NOMO-1 treated with dmso at 0.1 percent for 144 hours (cell line): Measurements from ENCODE around the gene SPATA31D1.

Experiments
- DNase-seq: peaks from one replicate; lab custom pipeline; 2025; ENCODE audit not compliant: unreplicated experiment; lab: John Stamatoyannopoulos, UW

Gene SPATA31D1

GRCh38 chr9:82021198-82021597, 32.6 kb downstream of the SPATA31D1 start:
- no peak for DNase-seq

- DNase-seq: no peak
These were observed 33.5 kb downstream of the SPATA31D1 start for GRCh38 chr9:82022121-82022520.

GRCh38 chr9:82024908-82025307, 36.3 kb downstream of the SPATA31D1 start:
- DNase-seq: no peak

GRCh38 chr9:82031538-82032280, 43.1 kb downstream of the SPATA31D1 start:
- DNase-seq: no peak

GRCh38 chr9:82034956-82035731, 46.6 kb downstream of the SPATA31D1 start:
- no peak for DNase-seq

- no peak for DNase-seq
These were observed 47.5 kb downstream of the SPATA31D1 start for GRCh38 chr9:82036086-82036485.

GRCh38 chr9:82037126-82037525, 48.6 kb downstream of the SPATA31D1 start:
- DNase-seq: no peak

- DNase-seq: no peak
These were observed 50.3 kb downstream of the SPATA31D1 start for GRCh38 chr9:82038897-82039296.
